Lower leg skin (tissue), 3 donors: ENCODE measurements around the gene MED12.

Source experiments
- POLR2A ChIP-seq, 2 donors: fragments of 450-650 bp; IDR thresholded peaks; one replicate each; pipeline ENCODE4 v1.6.1; 2016 to 2017; ENCODE audit warnings: antibody characterized with exemption in 2 of 2, mild to moderate bottlenecking in 1 of 2, moderate library complexity in 1 of 2
- TF ChIP-seq, protein P1 (sequence below), 3 donors: fragments of 450-650 bp; IDR thresholded peaks; one replicate each; pipeline ENCODE4 v1.5.1; 2016; ENCODE audit warnings: antibody characterized with exemption in 3 of 3, mild to moderate bottlenecking in 3 of 3, moderate library complexity in 2 of 3

DNA sequence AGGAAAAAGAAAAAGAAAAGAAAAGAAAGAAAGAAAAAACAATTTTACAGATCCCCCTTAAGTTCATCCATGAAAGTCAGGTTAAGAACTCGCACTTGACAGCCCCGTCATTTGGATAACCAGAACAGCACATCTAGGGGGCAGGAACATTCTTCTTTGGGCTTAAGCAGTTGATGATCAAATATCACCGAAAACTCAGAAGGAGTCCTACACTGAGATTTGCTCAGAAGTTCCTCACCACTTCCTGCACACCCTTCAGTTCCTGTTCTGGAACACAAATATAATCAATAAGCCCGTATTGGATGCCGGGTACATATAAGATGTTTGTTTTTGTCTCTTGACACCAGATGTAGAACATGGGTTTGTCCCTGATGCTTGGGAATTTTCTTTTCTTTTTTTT is 40.9 kb downstream of the MED12 start:
- TF ChIP-seq, protein P1, sequence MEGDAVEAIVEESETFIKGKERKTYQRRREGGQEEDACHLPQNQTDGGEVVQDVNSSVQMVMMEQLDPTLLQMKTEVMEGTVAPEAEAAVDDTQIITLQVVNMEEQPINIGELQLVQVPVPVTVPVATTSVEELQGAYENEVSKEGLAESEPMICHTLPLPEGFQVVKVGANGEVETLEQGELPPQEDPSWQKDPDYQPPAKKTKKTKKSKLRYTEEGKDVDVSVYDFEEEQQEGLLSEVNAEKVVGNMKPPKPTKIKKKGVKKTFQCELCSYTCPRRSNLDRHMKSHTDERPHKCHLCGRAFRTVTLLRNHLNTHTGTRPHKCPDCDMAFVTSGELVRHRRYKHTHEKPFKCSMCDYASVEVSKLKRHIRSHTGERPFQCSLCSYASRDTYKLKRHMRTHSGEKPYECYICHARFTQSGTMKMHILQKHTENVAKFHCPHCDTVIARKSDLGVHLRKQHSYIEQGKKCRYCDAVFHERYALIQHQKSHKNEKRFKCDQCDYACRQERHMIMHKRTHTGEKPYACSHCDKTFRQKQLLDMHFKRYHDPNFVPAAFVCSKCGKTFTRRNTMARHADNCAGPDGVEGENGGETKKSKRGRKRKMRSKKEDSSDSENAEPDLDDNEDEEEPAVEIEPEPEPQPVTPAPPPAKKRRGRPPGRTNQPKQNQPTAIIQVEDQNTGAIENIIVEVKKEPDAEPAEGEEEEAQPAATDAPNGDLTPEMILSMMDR (IDR thresholded peaks at IDR 0.05): no peak
- no peak for TF ChIP-seq POLR2A (IDR thresholded peaks at IDR 0.05)
